COLO829 (cell line): ENCODE data around the gene STAT4.

Experiments
- DNase-seq: peaks from one replicate; pipeline ENCODE4 v3.0.0; 2012; ENCODE audit warnings: low spot score

STAT4 gene

DNA sequence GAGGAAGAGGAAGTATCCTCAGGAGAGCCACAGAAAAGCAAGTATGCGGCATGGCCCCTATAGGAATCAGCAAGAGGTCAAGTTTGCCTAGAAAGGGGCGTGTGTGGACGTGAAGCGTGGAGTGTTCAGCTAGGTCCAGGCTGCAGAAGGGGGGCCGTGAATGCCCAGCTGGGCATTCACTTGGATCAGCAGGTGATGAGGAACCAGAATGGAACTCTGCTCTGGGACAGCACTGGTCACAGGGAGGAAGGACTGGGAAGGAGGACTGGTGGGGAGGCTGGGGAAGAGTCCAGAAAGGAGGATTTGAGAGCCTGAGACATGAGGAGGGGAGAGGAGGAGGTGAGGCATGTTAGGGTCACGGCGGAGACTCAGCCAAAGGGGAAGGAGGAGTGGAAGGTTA is 156.6 kb downstream of the STAT4 start:
- DNase-seq = no peak

DNA sequence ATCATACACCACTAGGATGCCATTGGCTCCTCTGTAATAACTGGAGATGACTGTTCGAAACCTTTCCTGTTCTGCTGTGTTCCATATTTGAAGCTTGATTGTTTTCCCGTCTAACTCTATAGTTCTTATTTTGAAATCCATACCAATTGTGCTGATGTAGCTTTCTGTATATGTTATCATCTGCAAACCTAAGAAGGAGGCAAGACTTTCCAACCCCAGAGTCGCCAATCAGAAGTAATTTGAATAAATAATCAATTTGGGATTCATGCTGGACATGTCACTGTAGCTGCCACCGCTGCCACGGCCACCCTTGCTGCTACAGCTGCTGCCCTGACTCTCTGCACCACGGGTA is 157.5 kb downstream of the STAT4 start:
- DNase-seq = no peak

DNA sequence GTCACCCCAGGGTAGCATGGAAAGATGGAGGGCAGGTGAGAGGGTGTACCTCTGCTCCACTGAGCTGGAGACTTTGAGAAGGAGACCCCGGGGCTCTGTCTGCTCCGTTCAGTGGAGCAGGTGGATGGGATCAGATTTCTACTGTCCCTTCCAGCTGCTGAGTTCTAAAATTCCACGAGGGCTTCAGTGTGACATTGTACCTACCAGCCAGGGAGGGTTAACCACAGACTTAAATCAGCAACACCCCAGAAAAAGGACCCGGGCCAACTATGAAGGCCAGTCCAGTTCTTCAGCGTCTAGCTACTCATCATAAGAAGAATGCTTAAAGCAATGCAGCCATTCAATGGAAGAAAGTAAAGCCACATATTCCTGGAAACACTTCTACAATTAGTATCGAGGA is 160.7 kb downstream of the STAT4 start:
- no peak for DNase-seq

DNA sequence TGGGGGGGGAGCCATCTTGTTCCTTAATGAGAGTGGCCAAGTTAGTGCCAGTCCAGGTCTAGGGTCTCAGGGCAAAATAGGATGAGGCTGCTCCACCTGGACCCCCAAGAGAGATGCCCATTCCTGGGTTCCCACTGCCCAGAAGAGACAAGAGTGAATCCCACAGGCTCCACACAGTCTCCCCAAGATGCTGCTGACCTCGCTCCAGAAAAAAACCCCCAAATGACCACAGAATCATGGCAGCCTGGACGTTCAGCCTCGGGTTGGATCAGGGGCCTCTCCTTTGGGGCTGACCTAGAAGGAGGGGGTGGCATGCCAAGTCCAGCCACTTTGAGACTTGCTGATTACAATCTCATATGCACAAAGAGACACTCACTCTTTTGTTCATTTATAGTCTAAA is 161.9 kb downstream of the STAT4 start:
- peak; percentile 15 for DNase-seq

DNA sequence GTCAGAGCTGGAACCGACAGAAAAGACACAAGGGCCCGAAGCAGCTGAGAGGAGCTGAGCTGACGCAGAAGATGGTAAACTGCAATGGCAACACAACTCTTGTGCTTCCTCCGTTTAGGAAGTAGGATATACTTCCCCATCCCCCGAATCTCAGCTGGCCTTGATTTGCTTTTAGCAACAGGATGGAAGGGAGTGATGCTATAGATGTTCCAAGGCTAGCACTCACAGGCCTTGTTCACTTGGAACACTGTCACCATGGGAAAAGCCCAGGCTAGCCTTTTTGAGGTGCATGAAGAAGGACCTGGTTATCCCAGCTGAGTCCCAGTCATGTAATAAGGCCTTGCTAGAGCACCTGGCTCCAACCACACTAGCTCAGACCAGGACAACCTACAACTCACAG is 162.9 kb downstream of the STAT4 start:
- DNase-seq = no peak

DNA sequence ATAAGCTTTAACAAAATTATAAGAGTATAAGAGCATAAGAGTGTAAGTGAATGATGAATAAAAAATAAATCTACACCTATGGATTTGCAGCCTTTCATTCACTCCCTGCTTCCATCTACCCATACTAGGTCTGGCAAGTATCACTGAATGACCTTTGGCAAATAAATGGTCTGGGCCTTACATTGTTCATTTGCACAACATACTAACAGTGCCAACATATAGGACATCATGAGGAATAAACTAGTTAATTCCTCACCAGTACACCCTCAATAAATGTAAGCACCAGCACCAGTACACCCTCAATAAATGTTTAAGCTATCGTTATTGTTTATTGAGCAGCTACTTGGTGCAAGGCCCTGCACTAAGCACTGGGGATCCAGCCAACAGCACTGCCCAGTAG is 163.7 kb downstream of the STAT4 start:
- DNase-seq = no peak

DNA sequence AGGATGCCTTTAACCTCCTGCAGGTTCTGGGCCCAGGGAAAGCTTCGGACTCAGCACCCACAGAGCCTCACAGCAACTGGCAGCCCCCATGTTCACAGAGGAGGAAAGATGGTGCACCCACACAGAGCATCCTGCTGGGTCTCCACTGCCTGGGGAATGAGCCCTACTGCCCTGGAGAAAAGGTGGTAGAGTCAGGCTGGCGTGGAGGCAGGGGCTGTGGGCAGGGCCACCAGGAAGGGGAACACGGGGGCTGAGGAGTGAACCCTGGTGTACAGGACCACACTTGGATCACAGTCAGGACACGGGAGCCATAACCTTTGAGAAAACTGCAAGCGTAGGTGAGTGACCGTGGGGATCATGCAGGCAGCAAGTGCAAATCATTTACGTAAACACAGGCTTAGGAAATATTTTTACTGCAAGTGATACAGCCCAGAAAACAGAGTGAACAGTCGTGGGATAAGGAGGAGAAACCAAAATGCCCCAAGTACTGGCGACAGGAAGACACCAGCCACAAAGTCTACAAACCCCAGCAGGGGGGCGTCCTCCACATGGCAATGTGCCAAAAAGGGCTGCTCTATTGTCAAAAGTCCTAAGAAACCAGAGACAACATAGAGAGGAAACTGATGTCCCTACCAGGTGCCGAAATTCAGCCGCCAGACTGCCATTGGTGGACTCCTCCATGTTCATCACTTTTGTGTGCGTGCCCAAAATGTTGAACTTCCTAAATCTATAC is 164.4 kb downstream of the STAT4 start:
- DNase-seq = no peak

DNA sequence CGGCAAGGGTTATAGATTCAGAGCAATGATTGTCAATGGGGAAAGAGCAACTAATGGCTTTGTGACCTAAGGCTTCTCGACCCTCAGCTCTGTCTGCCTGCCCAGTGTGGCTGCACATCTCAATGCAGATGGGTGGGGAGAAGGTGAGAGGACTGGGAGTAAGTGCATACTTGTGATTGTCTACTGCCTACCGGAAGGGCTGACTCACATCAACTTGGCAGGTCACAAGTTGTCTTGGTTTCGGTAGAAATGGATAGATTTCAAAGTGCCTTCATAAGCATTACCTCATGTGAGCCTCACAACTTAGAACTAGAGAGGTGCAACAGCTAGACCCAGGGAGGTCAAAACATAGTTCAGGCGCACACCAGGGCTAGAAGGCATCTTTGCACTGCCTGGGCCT is 166.2 kb downstream of the STAT4 start:
- DNase-seq = peak; percentile 20

DNA sequence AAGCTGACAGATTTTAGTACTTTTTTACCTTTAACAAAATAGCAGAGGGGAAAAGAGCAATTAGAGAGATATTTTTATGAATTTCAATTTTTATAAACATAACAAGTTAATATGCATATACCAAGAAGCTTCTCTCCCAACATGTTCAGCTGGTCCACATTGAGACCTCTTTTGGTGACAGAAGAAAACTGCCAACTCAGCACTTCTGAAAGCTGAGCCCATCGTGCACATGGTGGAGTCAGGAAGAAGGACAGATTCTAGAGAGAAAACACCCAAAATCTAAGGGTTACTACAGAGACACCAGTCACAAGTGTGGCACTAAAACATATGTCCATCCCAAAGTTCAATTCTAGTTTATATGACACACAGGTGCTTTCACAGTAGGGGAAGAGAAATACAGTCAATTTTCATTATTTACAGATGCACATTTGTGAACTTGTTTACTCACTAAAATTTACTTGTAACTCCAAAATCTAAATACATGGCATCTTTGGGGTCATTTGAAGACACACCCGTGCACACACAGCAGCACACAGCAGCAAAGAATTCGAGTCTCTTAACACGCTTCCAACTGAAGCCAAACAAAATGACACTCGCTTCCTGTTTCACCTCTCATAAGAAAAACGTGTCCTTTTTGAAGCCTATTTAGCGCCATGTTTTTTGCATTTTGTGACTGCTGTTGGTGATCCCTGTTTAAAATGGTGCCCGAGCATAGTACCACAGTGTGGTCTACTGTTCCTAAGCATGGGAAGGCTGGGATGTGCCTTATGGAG is 168.3 kb downstream of the STAT4 start:
- DNase-seq = no peak

DNA sequence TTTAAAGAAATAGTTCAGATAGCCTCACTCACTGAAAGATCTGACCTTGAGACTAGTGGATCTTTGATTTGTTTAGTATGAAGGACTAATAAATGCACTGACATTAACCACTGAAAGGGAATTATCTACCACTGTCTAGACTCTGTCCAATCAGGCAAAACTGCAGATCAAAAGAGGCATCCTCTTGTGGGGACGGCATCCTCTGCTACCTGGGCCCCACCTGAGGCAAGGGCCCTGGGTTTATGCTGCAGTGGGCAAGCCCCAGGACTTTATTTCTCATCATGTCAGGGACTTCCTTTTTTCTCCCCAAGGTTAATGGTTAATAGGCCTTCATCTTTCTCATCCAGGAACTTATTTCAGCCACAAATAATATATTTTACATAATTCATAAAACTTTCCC is 169.1 kb downstream of the STAT4 start:
- DNase-seq = no peak

DNA sequence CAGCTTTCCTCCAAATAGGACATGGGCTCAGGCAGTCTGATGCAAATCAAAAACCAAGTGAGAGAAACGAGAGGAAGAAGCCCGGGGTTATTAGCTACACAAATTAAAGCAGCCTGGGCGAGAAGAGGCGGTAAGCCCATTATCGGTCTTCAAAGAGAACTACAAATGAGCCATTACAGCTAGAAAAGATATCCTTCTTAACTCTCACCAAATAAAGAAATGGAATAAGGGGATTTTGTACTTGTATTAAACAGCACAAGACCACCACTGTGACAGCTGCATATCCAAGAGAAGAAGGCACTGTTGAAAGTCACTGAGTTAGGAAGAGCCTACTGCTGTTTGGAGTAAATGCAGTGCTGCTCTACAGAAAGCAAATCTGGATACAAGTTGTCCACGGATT is 169.5 kb downstream of the STAT4 start:
- no peak for DNase-seq

DNA sequence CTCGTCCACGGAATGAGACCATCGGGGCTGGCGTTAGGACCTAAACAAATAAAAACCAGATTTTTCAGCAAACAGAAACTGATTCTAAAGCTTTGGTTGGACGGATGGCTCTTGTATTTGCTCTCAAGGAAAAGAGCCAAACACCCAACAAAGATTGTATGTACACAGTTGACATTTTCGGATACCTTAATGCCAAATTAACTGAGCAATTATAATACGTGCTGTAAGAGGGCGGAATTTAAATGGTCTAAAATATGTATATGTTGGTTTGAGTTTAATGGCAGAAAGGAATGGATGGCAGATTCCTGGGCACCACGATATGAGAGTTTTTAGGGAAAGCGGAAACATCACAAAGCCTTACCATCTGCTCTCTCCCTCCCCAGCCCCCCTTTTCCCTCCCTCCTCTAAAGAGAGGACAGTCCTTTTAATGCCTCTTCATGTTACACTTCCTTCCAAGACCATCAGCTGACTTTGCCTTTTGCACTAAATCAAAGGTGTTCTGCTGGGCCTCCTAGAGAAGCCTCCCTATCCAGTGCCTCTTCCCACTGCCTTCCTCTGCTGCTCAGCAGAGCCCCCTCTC is 170.1 kb downstream of the STAT4 start:
- DNase-seq = no peak

DNA sequence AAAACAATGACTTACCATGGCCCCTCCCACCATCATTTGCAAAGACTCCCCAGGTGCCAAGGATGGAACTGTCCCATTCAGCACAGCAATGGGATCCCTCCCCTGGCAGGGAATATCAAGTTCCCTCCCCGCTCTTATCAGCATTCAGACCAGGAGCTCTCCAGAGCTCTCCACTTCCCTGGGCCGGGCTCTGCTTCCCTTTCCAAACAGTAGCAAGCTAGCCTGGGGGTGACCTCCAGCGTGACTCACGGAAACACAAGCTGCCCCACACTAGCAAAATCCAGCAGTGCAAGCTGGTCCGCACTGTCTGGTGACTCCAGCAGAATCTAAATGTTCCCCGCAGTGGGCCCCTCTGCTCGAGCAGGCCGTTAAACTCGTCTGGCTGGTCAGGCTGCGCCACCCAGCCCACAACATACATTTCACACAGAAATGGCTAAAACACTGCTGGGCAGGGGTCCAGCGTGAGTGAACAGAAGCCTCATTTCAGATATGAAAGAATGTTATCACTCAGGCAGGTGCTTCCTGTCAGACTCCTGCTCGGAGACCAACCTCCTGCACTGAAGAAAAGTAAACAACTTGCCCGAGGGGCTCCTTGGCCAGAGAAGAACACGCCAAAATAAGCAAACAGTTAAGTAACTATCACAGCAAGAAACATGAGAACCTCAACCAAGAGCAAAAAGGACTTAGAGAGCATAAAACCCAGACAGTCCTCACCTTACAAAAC is 170.7 kb downstream of the STAT4 start:
- DNase-seq = no peak
